ENCODE results near the gene DDX25. TPM values are rescaled to one million over a fixed set of nuclear protein-coding genes. Genes with fewer than 3 reads are reported as not detected.
A peak's percentile ranks its signal among the peaks of the same experiment; 100 is the strongest.

Gene DDX25
- total and polyA plus RNA-seq, 2 of the 13 experiments (the other 11 are each of a cell fraction or from before 2014, with no cell fraction given) = 0.17 to 0.29 TPM

- no peaks in the 10 kb centered on the region for H3K36me3 ChIP-seq (replicated peaks in 1 of 2; ENCODE audit: control insufficient read depth in 1 of 2, insufficient read depth in 2 of 2, low read length in 2 of 2)
- no peaks in the 10 kb centered on the region for H4K20me1 ChIP-seq (ENCODE audit: insufficient read depth, low read length)
- DNase-seq (ENCODE audit: low spot score) (no peak), FAIRE-seq (no peak), ATAC-seq (no peak)
- peak within 1 kb of the TSS; percentile 56 for H3K4me2 ChIP-seq (ENCODE audit: low read depth, low read length)
- in situ Hi-C loops (cut with HindIII; ENCODE audit: extremely low pct_ligation_motif_present, low pct_unique_long_range_greater_than_20kb) (no loop called here), intact Hi-C loops (cut with micrococcal nuclease; ENCODE audit: unreplicated experiment) (no loop called here)
- peak within 1 kb of the TSS in 1 of 3 experiments; percentile 41; a peak in 1 of 6 replicates for H3K4me3 ChIP-seq (replicated peaks in 1 of 3; ENCODE audit: insufficient read depth in 1 of 3, low read depth in 2 of 3, low read length in 3 of 3)
- H3K27ac ChIP-seq (ENCODE audit: extremely low read length, insufficient read depth, low read length) = no peak within 1 kb of the TSS
- 78% methylated on average over 6 of the region's 8 CpGs for WGBS (ENCODE audit: low lambda C conversion rate)
- peaks cover 0 to 3% of the 10 kb centered on the region in 2 experiments; a peak in 1 of 5 replicates for H3K27me3 ChIP-seq (ENCODE audit: control insufficient read depth in 1 of 2, insufficient read depth in 2 of 2, low read length in 2 of 2)
- BruUV-seq (replicated peaks) = no TSS peak
- ChIA-PET CTCF (ENCODE audit: low intra/inter-chr PET ratio, low total read pairs) (no interaction called here), POLR2A (interaction anchor here (1.4 kb wide), 1 partner anchor 241 kb away, joined by 4 read pairs; no protein-coding TSS in a partner anchor)
- H2AFZ ChIP-seq (ENCODE audit: low read length) = no peak within 1 kb of the TSS
- H3K4me1 ChIP-seq (ENCODE audit: insufficient read depth, low read length) = peaks cover 68% of the 10 kb centered on the region
- H3K79me2 ChIP-seq (ENCODE audit: insufficient read depth, low read length) = no peaks in the 10 kb centered on the region
- no peak within 1 kb of the TSS for H3K9ac ChIP-seq (ENCODE audit: insufficient read depth, low read depth, low read length)
- H3K9me3 ChIP-seq (ENCODE audit: low read length) = no peaks in the 10 kb centered on the region
- TF ChIP-seq PHF21A (CRISPR knock-in tag; IDR thresholded peaks at IDR 0.05) (no peak), LBX2 (CRISPR knock-in tag; IDR thresholded peaks at IDR 0.05; ENCODE audit: borderline replicate concordance) (no peak), RFXANK (CRISPR knock-in tag; IDR thresholded peaks at IDR 0.05) (no peak), NFE2L1 (CRISPR knock-in tag; IDR thresholded peaks at IDR 0.05; ENCODE audit: borderline replicate concordance) (no peak), CEBPB (IDR thresholded peaks at IDR 0.05; ENCODE audit: borderline replicate concordance, low read depth, low read length) (no peak), ZNF703 (CRISPR knock-in tag; IDR thresholded peaks at IDR 0.05; ENCODE audit: borderline replicate concordance) (no peak), NFYC (CRISPR knock-in tag; IDR thresholded peaks at IDR 0.05) (no peak), ZSCAN9 (CRISPR knock-in tag; IDR thresholded peaks at IDR 0.05; ENCODE audit: borderline replicate concordance) (no peak), MEIS2 (CRISPR knock-in tag; IDR thresholded peaks at IDR 0.05) (no peak), SIX1 (CRISPR knock-in tag; IDR thresholded peaks at IDR 0.05; ENCODE audit: borderline replicate concordance) (no peak), ONECUT2 (CRISPR knock-in tag; IDR thresholded peaks at IDR 0.05) (no peak), U2AF2 (IDR thresholded peaks at IDR 0.05; ENCODE audit: low read depth, low read length) (no peak), ZNF343 (CRISPR knock-in tag; IDR thresholded peaks at IDR 0.05) (no peak), PAXIP1 (CRISPR knock-in tag; conservative IDR thresholded peaks at IDR 0.05) (no peak), MAFF (IDR thresholded peaks at IDR 0.05; ENCODE audit: low read depth, low read length) (no peak), SRF (IDR thresholded peaks at IDR 0.05; ENCODE audit: low read depth, low read length) (no peak), ZNF331 (CRISPR knock-in tag; IDR thresholded peaks at IDR 0.05) (peak; percentile 83)
- TF ChIP-seq, protein P1, sequence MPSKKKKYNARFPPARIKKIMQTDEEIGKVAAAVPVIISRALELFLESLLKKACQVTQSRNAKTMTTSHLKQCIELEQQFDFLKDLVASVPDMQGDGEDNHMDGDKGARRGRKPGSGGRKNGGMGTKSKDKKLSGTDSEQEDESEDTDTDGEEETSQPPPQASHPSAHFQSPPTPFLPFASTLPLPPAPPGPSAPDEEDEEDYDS (CRISPR knock-in tag; IDR thresholded peaks at IDR 0.05) = no peak
- TF ChIP-seq, protein P2, sequence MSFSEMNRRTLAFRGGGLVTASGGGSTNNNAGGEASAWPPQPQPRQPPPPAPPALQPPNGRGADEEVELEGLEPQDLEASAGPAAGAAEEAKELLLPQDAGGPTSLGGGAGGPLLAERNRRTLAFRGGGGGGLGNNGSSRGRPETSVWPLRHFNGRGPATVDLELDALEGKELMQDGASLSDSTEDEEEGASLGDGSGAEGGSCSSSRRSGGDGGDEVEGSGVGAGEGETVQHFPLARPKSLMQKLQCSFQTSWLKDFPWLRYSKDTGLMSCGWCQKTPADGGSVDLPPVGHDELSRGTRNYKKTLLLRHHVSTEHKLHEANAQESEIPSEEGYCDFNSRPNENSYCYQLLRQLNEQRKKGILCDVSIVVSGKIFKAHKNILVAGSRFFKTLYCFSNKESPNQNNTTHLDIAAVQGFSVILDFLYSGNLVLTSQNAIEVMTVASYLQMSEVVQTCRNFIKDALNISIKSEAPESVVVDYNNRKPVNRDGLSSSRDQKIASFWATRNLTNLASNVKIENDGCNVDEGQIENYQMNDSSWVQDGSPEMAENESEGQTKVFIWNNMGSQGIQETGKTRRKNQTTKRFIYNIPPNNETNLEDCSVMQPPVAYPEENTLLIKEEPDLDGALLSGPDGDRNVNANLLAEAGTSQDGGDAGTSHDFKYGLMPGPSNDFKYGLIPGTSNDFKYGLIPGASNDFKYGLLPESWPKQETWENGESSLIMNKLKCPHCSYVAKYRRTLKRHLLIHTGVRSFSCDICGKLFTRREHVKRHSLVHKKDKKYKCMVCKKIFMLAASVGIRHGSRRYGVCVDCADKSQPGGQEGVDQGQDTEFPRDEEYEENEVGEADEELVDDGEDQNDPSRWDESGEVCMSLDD (CRISPR knock-in tag; IDR thresholded peaks at IDR 0.05; ENCODE audit: borderline replicate concordance) = no peak
These were observed 41.7 kb downstream of the DDX25 start, which contains the start of gene VSIG10L2 for GRCh38 chr11:125945797-125946520. TSS of gene VSIG10L2 (plus strand) at chr11:125946044. CDS start at chr11:125946056, 12 bp downstream.
